Neutrophil (primary cell): ENCODE data around the gene CNNM4.
A peak's percentile ranks its signal among the peaks of the same experiment; 100 is the strongest.

ENCODE experiments used
- H3K27ac ChIP-seq: fragments of 200-600 bp; sonication (generic); 2 replicates; pipeline ENCODE4 v1.5.1; 2016; ENCODE audit warnings: mild to moderate bottlenecking, moderate library complexity
- H3K27me3 ChIP-seq: fragments of 200-600 bp; sonication (generic); 2 replicates; pipeline ENCODE4 v1.6.0; 2016; ENCODE audit warnings: mild to moderate bottlenecking
- H3K36me3 ChIP-seq: fragments of 200-600 bp; sonication (generic); 2 replicates; pipeline ENCODE4 v1.5.1; 2017
- H3K4me1 ChIP-seq, 2 experiments: fragments of 200-600 bp in 1 of 2; sonication (generic) in 1 of 2; 1 replicate in 1 of 2; 2 replicates in 1 of 2; pipeline versions ENCODE4 v1.5.1 to v1.6.1; 2013 to 2016; ENCODE audit warnings: low read depth in 1 of 2, low read length in 1 of 2, mild to moderate bottlenecking in 1 of 2, moderate library complexity in 1 of 2; ENCODE audit not compliant: control insufficient read depth in 1 of 2, insufficient read depth in 1 of 2
- H3K4me3 ChIP-seq, 2 experiments: fragments of 200-600 bp in 1 of 2; sonication (generic) in 1 of 2; 1 replicate in 1 of 2; 2 replicates in 1 of 2; pipeline ENCODE4 v1.5.1; 2013 to 2016; ENCODE audit warnings: low read depth in 1 of 2, low read length in 1 of 2, mild to moderate bottlenecking in 1 of 2, moderate library complexity in 1 of 2
- H3K9me3 ChIP-seq: fragments of 200-600 bp; sonication (generic); 2 replicates; pipeline ENCODE4 v1.5.1; 2016
- CTCF ChIP-seq: fragments of 200-600 bp; sonication (generic); IDR thresholded peaks from 2 replicates; pipeline ENCODE4 v1.5.1; 2016; ENCODE audit warnings: antibody characterized with exemption

Gene CNNM4

GRCh38 chr2:96764253-96764637 lies 3.5 kb downstream of the CNNM4 start:
- Histone ChIP-seq H3K27me3 (peaks cover 23% of the 10 kb centered on the region), H3K9me3 (no peaks in the 10 kb centered on the region), H3K36me3 (no peaks in the 10 kb centered on the region), H3K4me3 (peak overlapping the region in 1 of 2 experiments; percentile 35), H3K4me1 (peaks cover 43 to 58% of the 10 kb centered on the region in 2 experiments), H3K27ac (peak overlapping the region; percentile 56)
- no peak for TF ChIP-seq CTCF

- Histone ChIP-seq H3K4me3 (no peak overlapping the region), H3K9me3 (no peaks in the 10 kb centered on the region), H3K4me1 (peaks cover 29 to 32% of the 10 kb centered on the region in 2 experiments), H3K27me3 (peaks cover 13% of the 10 kb centered on the region), H3K27ac (no peak overlapping the region), H3K36me3 (no peaks in the 10 kb centered on the region)
- TF ChIP-seq CTCF: no peak
These were observed 6.6 kb downstream of the CNNM4 start for GRCh38 chr2:96767135-96767871.

- peaks cover 5% of the 10 kb centered on the region for H3K27me3 ChIP-seq
- peaks cover 23 to 26% of the 10 kb centered on the region in 2 experiments for H3K4me1 ChIP-seq
- no peak overlapping the region for H3K4me3 ChIP-seq
- no peaks in the 10 kb centered on the region for H3K36me3 ChIP-seq
- H3K27ac ChIP-seq: no peak overlapping the region
- no peak for TF ChIP-seq CTCF
- H3K9me3 ChIP-seq: no peaks in the 10 kb centered on the region
These were observed 7.4 kb downstream of the CNNM4 start for GRCh38 chr2:96768083-96768561.

- Histone ChIP-seq H3K4me3 (no peak overlapping the region), H3K4me1 (peaks cover 16 to 24% of the 10 kb centered on the region in 2 experiments), H3K36me3 (no peaks in the 10 kb centered on the region), H3K27ac (no peak overlapping the region), H3K27me3 (no peaks in the 10 kb centered on the region), H3K9me3 (no peaks in the 10 kb centered on the region)
- no peak for TF ChIP-seq CTCF
These were observed 9.1 kb downstream of the CNNM4 start for GRCh38 chr2:96769814-96770213.

- no peak overlapping the region for H3K4me3 ChIP-seq
- no peak overlapping the region for H3K27ac ChIP-seq
- H3K27me3 ChIP-seq: no peaks in the 10 kb centered on the region
- H3K9me3 ChIP-seq: no peaks in the 10 kb centered on the region
- TF ChIP-seq CTCF: no peak
- H3K36me3 ChIP-seq: no peaks in the 10 kb centered on the region
- peaks cover 16 to 24% of the 10 kb centered on the region in 2 experiments for H3K4me1 ChIP-seq
These were observed 9.9 kb downstream of the CNNM4 start for GRCh38 chr2:96770442-96771202.
